SK-N-SH (cell line): Measurements from ENCODE around the gene PIK3R1. TPM values are rescaled to one million over a fixed set of nuclear protein-coding genes. Genes with fewer than 3 reads are reported as not detected.

Experiments
- CTCF ChIA-PET: fragments of 300-600, 350-600 bp; formaldehyde crosslinking; extraction: SDS; loops from one replicate; lab custom pipeline; 2021; lab: Yijun Ruan, JAX
- POLR2A ChIA-PET: fragments of 350-600 bp; sonication (Branson Sonifier 250); formaldehyde crosslinking; extraction: SDS; loops from one replicate; lab custom pipeline; 2020; ENCODE audit warnings: antibody characterized with exemption, inconsistent platforms; lab: Yijun Ruan, JAX
- DNase-seq: peaks from one replicate; pipeline ENCODE4 v3.0.0; 2012
- H2AFZ ChIP-seq: fragments of 200-600 bp; sonication (generic); 2 replicates; pipeline ENCODE4 v1.8.1; 2016; ENCODE audit warnings: antibody characterized with exemption, mild to moderate bottlenecking, low read depth
- H3F3A ChIP-seq: fragments of 200-600 bp; sonication (generic); replicated peaks from 2 replicates; pipeline ENCODE3; 2016; ENCODE audit warnings: antibody characterized with exemption, mild to moderate bottlenecking; ENCODE audit not compliant: insufficient read depth
- H3K27ac ChIP-seq, 2 experiments: fragments of 200-500 bp in 1 of 2; fragments of 200-600 bp in 1 of 2; sonication (Bioruptor generic) in 1 of 2; sonication (generic), shearing (Covaris generic) in 1 of 2; 2 replicates each; pipeline versions ENCODE4 v1.5.1 to v1.6.1; 2014 to 2016; ENCODE audit warnings: low read depth in 2 of 2, inconsistent platforms in 1 of 2, low read length in 1 of 2, mild to moderate bottlenecking in 1 of 2, mixed read lengths in 1 of 2
- H3K27me3 ChIP-seq: fragments of 200-600 bp; sonication (generic), shearing (Covaris generic); 2 replicates; pipeline ENCODE4 v1.6.1; 2016; ENCODE audit warnings: mixed run types; ENCODE audit not compliant: insufficient read depth
- H3K36me3 ChIP-seq, 2 experiments: fragments of 200-500 bp in 1 of 2; fragments of 200-600 bp in 1 of 2; sonication (Bioruptor generic) in 1 of 2; sonication (generic) in 1 of 2; replicated peaks in 1 of 2; 2 replicates each; pipeline versions ENCODE3 to v1.5.1; 2014 to 2016; ENCODE audit warnings: low read length in 1 of 2, mild to moderate bottlenecking in 1 of 2; ENCODE audit not compliant: insufficient read depth in 2 of 2, control insufficient read depth in 1 of 2
- H3K4me1 ChIP-seq, 2 experiments: fragments of 200-500 bp in 1 of 2; fragments of 200-600 bp in 1 of 2; sonication (Bioruptor generic) in 1 of 2; sonication (generic), shearing (Covaris generic) in 1 of 2; 2 replicates each; pipeline versions ENCODE4 v1.5.1 to v1.6.1; 2014 to 2016; ENCODE audit warnings: low read depth in 1 of 2, low read length in 1 of 2, mixed run types in 1 of 2; ENCODE audit not compliant: insufficient read depth in 2 of 2, control insufficient read depth in 1 of 2
- H3K4me2 ChIP-seq: fragments of 200-600 bp; sonication (generic), shearing (Covaris generic); 2 replicates; pipeline ENCODE4 v1.6.1; 2017; ENCODE audit warnings: mixed run types
- H3K4me3 ChIP-seq, 2 experiments: fragments of 200-500 bp in 1 of 2; fragments of 200-600 bp in 1 of 2; sonication (Bioruptor generic) in 1 of 2; sonication (generic), shearing (Covaris generic) in 1 of 2; 2 replicates each; pipeline versions ENCODE4 v1.5.1 to v1.8.1; 2014 to 2016; ENCODE audit warnings: low read depth in 2 of 2, inconsistent platforms in 1 of 2, low read length in 1 of 2, mild to moderate bottlenecking in 1 of 2, mixed read lengths in 1 of 2, moderate library complexity in 1 of 2
- H3K79me2 ChIP-seq: fragments of 200-600 bp; sonication (generic); 2 replicates; pipeline ENCODE4 v1.8.1; 2017; ENCODE audit warnings: mild to moderate bottlenecking; ENCODE audit not compliant: insufficient read depth
- H3K9ac ChIP-seq: fragments of 200-600 bp; sonication (generic); 2 replicates; pipeline ENCODE4 v1.6.1; 2017; ENCODE audit warnings: mixed run types
- H3K9me2 ChIP-seq: fragments of 200-600 bp; sonication (generic); 2 replicates; pipeline ENCODE4 v1.6.1; 2017; ENCODE audit warnings: mixed run types
- H3K9me3 ChIP-seq: fragments of 200-600 bp; sonication (generic); 2 replicates; pipeline ENCODE4 v1.6.1; 2017; ENCODE audit warnings: mixed run types, mild to moderate bottlenecking, moderate library complexity
- H4K20me1 ChIP-seq: fragments of 200-600 bp; sonication (generic); 2 replicates; pipeline ENCODE4 v1.6.1; 2017; ENCODE audit warnings: mild to moderate bottlenecking, mixed run types; ENCODE audit not compliant: insufficient read depth
- CHD2 ChIP-seq: fragments of 150-350 bp; IDR thresholded peaks from 2 replicates; pipeline ENCODE4 v1.6.1; 2018; ENCODE audit warnings: low read length; ENCODE audit not compliant: partially characterized antibody
- CTCF ChIP-seq: fragments of 200-600 bp; sonication (generic); IDR thresholded peaks from 2 replicates; pipeline ENCODE4 v1.6.1; 2017; ENCODE audit warnings: antibody characterized with exemption, mild to moderate bottlenecking, moderate library complexity
- EZH2phosphoT487 ChIP-seq: fragments of 200-600 bp; sonication (generic); IDR thresholded peaks from 2 replicates; pipeline ENCODE4 v1.6.1; 2017; ENCODE audit warnings: low read depth, mixed run types, mild to moderate bottlenecking, antibody characterized with exemption, moderate library complexity, borderline replicate concordance
- FOXM1 ChIP-seq: IDR thresholded peaks from 2 replicates; pipeline ENCODE4 v1.4.0; 2012; ENCODE audit warnings: low read depth, mild to moderate bottlenecking
- GABPA ChIP-seq: IDR thresholded peaks from 2 replicates; pipeline ENCODE4 v1.4.0; 2012; ENCODE audit warnings: low read depth, mild to moderate bottlenecking
- IRF3 ChIP-seq: fragments of 150-350 bp; IDR thresholded peaks from 2 replicates; pipeline ENCODE4 v1.6.1; 2016; ENCODE audit warnings: mild to moderate bottlenecking, low read depth, low read length
- MEF2A ChIP-seq: IDR thresholded peaks from 2 replicates; pipeline ENCODE4 v1.4.0; 2012; ENCODE audit warnings: low read depth, borderline replicate concordance
- NRF1 ChIP-seq: IDR thresholded peaks from 2 replicates; pipeline ENCODE4 v1.6.1; 2012; ENCODE audit warnings: low read depth, mild to moderate bottlenecking, low read length
- RFX5 ChIP-seq: IDR thresholded peaks from 2 replicates; pipeline ENCODE4 v1.6.1; 2012; ENCODE audit warnings: mild to moderate bottlenecking, improper control_type of control experiment, low read length
- SMC3 ChIP-seq: IDR thresholded peaks from 2 replicates; pipeline ENCODE4 v1.6.1; 2012; ENCODE audit warnings: low read depth, low read length, improper control_type of control experiment
- TAF1 ChIP-seq: IDR thresholded peaks from 2 replicates; pipeline ENCODE4 v1.6.1; 2012; ENCODE audit warnings: low read depth, mild to moderate bottlenecking, low read length, moderate library complexity, borderline replicate concordance
- USF1 ChIP-seq: IDR thresholded peaks from 2 replicates; pipeline ENCODE4 v1.4.0; 2012; ENCODE audit warnings: low read depth, borderline replicate concordance
- WGBS: methylation state at CpG from one replicate; pipeline ENCODE4 v1.1.6; 2017; ENCODE audit warnings: low lambda C conversion rate; 5-methylcytosine and 5-hydroxymethylcytosine counted together
- polyA plus RNA-seq, 3 experiments: library from polyadenylated mRNA; depleted of rRNA; stranded (reverse); fragments of >200 nt; gene quantifications; 2 replicates each; pipeline ENCODE4 v1.2.3, GENCODE V29; 2012
- TF ChIP-seq, protein P1 (sequence below): IDR thresholded peaks from 2 replicates; pipeline ENCODE4 v1.4.0; 2012; ENCODE audit warnings: low read depth, borderline replicate concordance
- TF ChIP-seq, protein P2 (sequence below): IDR thresholded peaks from 2 replicates; pipeline ENCODE4 v1.4.0; 2012; ENCODE audit warnings: low read depth
- TF ChIP-seq, protein P3 (sequence below): IDR thresholded peaks from 2 replicates; pipeline ENCODE4; 2012

Gene PIK3R1
- polyA plus RNA-seq, 1 of the 3 experiments (the other 2 are of a cell fraction) = 2.0 TPM

GRCh38 chr5:68220260-68220659 lies 4.7 kb downstream of the PIK3R1 start:
- POLR2A ChIA-PET = no interaction called here
- H3K9me2 ChIP-seq = no peaks in the 10 kb centered on the region
- no peaks in the 10 kb centered on the region for H3F3A ChIP-seq
- no peak overlapping the region for H2AFZ ChIP-seq
- H3K9me3 ChIP-seq = no peaks in the 10 kb centered on the region
- TF ChIP-seq NRF1 = no peak
- no peak for TF ChIP-seq RFX5
- TF ChIP-seq CTCF = no peak
- TF ChIP-seq USF1 = no peak
- no peak for TF ChIP-seq IRF3
- TF ChIP-seq SMC3 = no peak
- TF ChIP-seq, protein P1, sequence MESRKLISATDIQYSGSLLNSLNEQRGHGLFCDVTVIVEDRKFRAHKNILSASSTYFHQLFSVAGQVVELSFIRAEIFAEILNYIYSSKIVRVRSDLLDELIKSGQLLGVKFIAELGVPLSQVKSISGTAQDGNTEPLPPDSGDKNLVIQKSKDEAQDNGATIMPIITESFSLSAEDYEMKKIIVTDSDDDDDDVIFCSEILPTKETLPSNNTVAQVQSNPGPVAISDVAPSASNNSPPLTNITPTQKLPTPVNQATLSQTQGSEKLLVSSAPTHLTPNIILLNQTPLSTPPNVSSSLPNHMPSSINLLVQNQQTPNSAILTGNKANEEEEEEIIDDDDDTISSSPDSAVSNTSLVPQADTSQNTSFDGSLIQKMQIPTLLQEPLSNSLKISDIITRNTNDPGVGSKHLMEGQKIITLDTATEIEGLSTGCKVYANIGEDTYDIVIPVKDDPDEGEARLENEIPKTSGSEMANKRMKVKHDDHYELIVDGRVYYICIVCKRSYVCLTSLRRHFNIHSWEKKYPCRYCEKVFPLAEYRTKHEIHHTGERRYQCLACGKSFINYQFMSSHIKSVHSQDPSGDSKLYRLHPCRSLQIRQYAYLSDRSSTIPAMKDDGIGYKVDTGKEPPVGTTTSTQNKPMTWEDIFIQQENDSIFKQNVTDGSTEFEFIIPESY = no peak
- TF ChIP-seq, all 33 proteins: peak for 0
- Histone ChIP-seq H3K4me2 (no peak overlapping the region), H3K27me3 (no peaks in the 10 kb centered on the region), H3K27ac (no peak overlapping the region), H3K79me2 (peaks cover 69% of the 10 kb centered on the region), H3K9ac (no peak overlapping the region), H3K4me3 (no peak overlapping the region), H3K4me1 (peaks cover 14 to 20% of the 10 kb centered on the region in 2 experiments; a peak in 3 of 4 replicates), H3K36me3 (peaks cover 0 to 3% of the 10 kb centered on the region in 2 experiments), H4K20me1 (peaks cover 39% of the 10 kb centered on the region)
- no peak for DNase-seq
- 96% methylated on average over 7 of the region's 7 CpGs for WGBS
- CTCF ChIA-PET = interaction anchor here (1.1 to 9.6 kb wide), 4 partner anchors 8 to 974 kb away, joined by 3 to 72 read pairs (median 7); no protein-coding TSS in a partner anchor

GRCh38 chr5:68220914-68221313 lies 5.4 kb downstream of the PIK3R1 start:
- H3K9ac ChIP-seq = no peak overlapping the region
- no peaks in the 10 kb centered on the region for H3F3A ChIP-seq
- no peaks in the 10 kb centered on the region for H3K9me2 ChIP-seq
- H3K4me2 ChIP-seq = no peak overlapping the region
- CTCF ChIA-PET = interaction anchor here (9.6 kb wide), 1 partner anchor 30 kb away, joined by 72 read pairs; no protein-coding TSS in a partner anchor
- peaks cover 73% of the 10 kb centered on the region for H3K79me2 ChIP-seq
- H3K36me3 ChIP-seq = peaks cover 0 to 3% of the 10 kb centered on the region in 2 experiments
- peaks cover 18 to 22% of the 10 kb centered on the region in 2 experiments; a peak in 3 of 4 replicates for H3K4me1 ChIP-seq
- H2AFZ ChIP-seq = no peak overlapping the region
- POLR2A ChIA-PET = no interaction called here
- H3K27me3 ChIP-seq = no peaks in the 10 kb centered on the region
- 78% methylated on average over 2 of the region's 2 CpGs for WGBS
- H3K4me3 ChIP-seq = no peak overlapping the region
- H3K27ac ChIP-seq = no peak overlapping the region
- H4K20me1 ChIP-seq = peaks cover 39% of the 10 kb centered on the region
- DNase-seq = no peak
- no peaks in the 10 kb centered on the region for H3K9me3 ChIP-seq
- no peak for TF ChIP-seq MEF2A
- TF ChIP-seq CHD2 = no peak
- TF ChIP-seq TAF1 = no peak
- TF ChIP-seq, protein P2, sequence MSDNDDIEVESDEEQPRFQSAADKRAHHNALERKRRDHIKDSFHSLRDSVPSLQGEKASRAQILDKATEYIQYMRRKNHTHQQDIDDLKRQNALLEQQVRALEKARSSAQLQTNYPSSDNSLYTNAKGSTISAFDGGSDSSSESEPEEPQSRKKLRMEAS = no peak
- no peak for TF ChIP-seq GABPA
- TF ChIP-seq, protein P1 = no peak
- no peak for TF ChIP-seq EZH2phosphoT487
- TF ChIP-seq FOXM1 = no peak
- TF ChIP-seq, protein P3, sequence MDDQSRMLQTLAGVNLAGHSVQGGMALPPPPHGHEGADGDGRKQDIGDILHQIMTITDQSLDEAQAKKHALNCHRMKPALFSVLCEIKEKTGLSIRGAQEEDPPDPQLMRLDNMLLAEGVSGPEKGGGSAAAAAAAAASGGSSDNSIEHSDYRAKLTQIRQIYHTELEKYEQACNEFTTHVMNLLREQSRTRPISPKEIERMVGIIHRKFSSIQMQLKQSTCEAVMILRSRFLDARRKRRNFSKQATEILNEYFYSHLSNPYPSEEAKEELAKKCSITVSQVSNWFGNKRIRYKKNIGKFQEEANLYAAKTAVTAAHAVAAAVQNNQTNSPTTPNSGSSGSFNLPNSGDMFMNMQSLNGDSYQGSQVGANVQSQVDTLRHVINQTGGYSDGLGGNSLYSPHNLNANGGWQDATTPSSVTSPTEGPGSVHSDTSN = no peak
- no peak for TF ChIP-seq NRF1
